Transverse colon (tissue), 4 donors: ENCODE results near the gene LAMA3. TPM values are rescaled to one million over a fixed set of nuclear protein-coding genes. Genes with fewer than 3 reads are reported as not detected.

Experiments
- DNase-seq: peaks from one replicate; pipeline ENCODE4 v3.0.0-alpha.2; 2019
- H3K27ac ChIP-seq, 4 donors: fragments of 200-600 bp; sonication (generic); 2 replicates each; pipeline ENCODE4 v1.5.1; 2016 to 2018; ENCODE audit warnings: inconsistent platforms in 4 of 4
- H3K27me3 ChIP-seq: fragments of 200-600 bp; sonication (generic); 2 replicates; pipeline ENCODE4 v1.5.1; 2017; ENCODE audit warnings: inconsistent platforms
- H3K36me3 ChIP-seq, 4 donors: fragments of 200-600 bp; sonication (generic); 2 replicates each; pipeline ENCODE4 v1.5.1; 2017 to 2019; ENCODE audit warnings: inconsistent platforms in 4 of 4
- H3K4me1 ChIP-seq, 4 donors: fragments of 200-600 bp; sonication (generic); 2 replicates each; pipeline ENCODE4 v1.5.1; 2017 to 2020; ENCODE audit warnings: inconsistent platforms in 4 of 4
- H3K4me3 ChIP-seq, 4 donors: fragments of 200-600 bp; sonication (generic); 1 replicate in 1 of 4; 2 replicates in 3 of 4; pipeline versions ENCODE4 v1.5.1 to v1.6.1; 2017 to 2019; ENCODE audit warnings: inconsistent platforms in 4 of 4
- H3K9me3 ChIP-seq, 2 donors: fragments of 200-600 bp; sonication (generic); 2 replicates each; pipeline ENCODE4 v1.5.1; 2017 to 2019; ENCODE audit warnings: inconsistent platforms in 2 of 2
- EP300 ChIP-seq: sonication (generic); formaldehyde crosslinking; IDR thresholded peaks from one replicate; pipeline ENCODE4 v1.6.1; 2017; ENCODE audit warnings: antibody characterized with exemption, low read depth
- POLR2A ChIP-seq: fragments of 450-650 bp; IDR thresholded peaks from one replicate; pipeline ENCODE4 v1.6.1; 2016; ENCODE audit warnings: antibody characterized with exemption, mild to moderate bottlenecking, moderate library complexity
- POLR2AphosphoS5 ChIP-seq, 3 donors: sonication (generic); formaldehyde crosslinking; IDR thresholded peaks; one replicate each; pipeline ENCODE4 v1.6.1; 2016; ENCODE audit warnings: antibody characterized with exemption in 3 of 3
- WGBS, 2 donors: methylation state at CpG; one replicate each; pipeline ENCODE4 v1.1.5; 2018; ENCODE audit warnings: low coverage in 1 of 2; 5-methylcytosine and 5-hydroxymethylcytosine counted together
- in situ Hi-C, 4 donors: fragments of 200-750 bp; cut with MboI; loops; one replicate each; pipeline versions ENCODE4 v1.15.0 to v1.15.1; 2017; ENCODE audit warnings: low sequenced_read_pairs in 3 of 4, low pct_ligation_motif_present in 1 of 4, low pct_unique_long_range_greater_than_20kb in 1 of 4
- intact Hi-C: fragments of 100-400 bp; cut with DNase I; formaldehyde crosslinking; loops from one replicate; pipeline ENCODE4 v1.15.1; 2023; ENCODE audit warnings: low total_unique reads
- total RNA-seq, 4 donors: library from RNA; depleted of rRNA; stranded (reverse); fragments of >200 nt; gene quantifications; one replicate each; pipeline ENCODE4 v1.1.0, GENCODE V29; 2016
- TF ChIP-seq, protein P1 (sequence below), 5 experiments: fragments of 200-600 bp in 3 of 5; fragments of 450-650 bp in 2 of 5; sonication (generic) in 3 of 5; IDR thresholded peaks; 1 replicate in 2 of 5; 2 replicates in 3 of 5; pipeline ENCODE4 v1.5.1; 2016 to 2017; ENCODE audit warnings: antibody characterized with exemption in 5 of 5, inconsistent platforms in 3 of 5, mild to moderate bottlenecking in 2 of 5, moderate library complexity in 1 of 5

LAMA3 gene
- total RNA-seq, 4 donors from 2014 or later: 17.5 to 71.8 (median 47.4) TPM

DNA sequence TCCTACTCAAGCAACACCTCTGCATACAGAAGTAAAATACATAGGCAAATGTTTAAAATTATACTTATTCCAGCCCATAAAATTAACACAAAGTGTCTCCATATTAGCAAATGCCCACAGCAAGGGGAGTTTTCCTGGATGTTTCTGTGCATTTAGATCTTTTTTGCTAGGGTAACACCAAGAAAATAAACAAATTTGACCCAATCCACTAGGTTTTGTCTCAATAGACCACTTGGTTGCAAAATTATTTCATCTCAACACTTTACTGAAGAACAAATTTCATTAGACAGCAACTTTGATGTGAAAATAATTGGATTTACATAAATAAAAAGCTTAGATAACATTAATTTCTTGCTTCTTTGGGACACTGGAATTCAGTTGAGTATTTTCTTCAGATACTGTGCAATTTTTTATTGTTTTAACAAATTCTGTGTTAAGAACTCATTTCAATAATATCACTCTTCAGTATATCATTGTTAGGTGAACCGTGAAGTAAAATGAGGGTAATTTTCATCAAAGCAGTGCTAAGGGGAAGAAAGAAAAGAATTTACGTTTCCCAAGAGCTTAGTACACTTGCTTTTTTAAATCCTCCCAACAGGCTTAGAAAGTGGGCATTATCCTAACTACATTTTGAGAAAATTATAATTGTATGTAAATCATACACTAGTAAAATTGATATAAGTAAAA lies 191.8 kb downstream of the LAMA3 start:
- intact Hi-C loops: no loop called here
- Histone ChIP-seq H3K4me1 (peaks cover 0 to 20% (median 10%) of the 10 kb centered on the region in 4 donors), H3K9me3 (no peaks in the 10 kb centered on the region), H3K4me3 (no peak overlapping the region), H3K27ac (no peak overlapping the region), H3K27me3 (no peaks in the 10 kb centered on the region), H3K36me3 (no peaks in the 10 kb centered on the region)
- DNase-seq: no peak
- in situ Hi-C loops: no loop called here
- TF ChIP-seq POLR2A (no peak), EP300 (no peak), POLR2AphosphoS5 (IDR thresholded peaks at IDR 0.05) (no peak)
- TF ChIP-seq, protein P1, sequence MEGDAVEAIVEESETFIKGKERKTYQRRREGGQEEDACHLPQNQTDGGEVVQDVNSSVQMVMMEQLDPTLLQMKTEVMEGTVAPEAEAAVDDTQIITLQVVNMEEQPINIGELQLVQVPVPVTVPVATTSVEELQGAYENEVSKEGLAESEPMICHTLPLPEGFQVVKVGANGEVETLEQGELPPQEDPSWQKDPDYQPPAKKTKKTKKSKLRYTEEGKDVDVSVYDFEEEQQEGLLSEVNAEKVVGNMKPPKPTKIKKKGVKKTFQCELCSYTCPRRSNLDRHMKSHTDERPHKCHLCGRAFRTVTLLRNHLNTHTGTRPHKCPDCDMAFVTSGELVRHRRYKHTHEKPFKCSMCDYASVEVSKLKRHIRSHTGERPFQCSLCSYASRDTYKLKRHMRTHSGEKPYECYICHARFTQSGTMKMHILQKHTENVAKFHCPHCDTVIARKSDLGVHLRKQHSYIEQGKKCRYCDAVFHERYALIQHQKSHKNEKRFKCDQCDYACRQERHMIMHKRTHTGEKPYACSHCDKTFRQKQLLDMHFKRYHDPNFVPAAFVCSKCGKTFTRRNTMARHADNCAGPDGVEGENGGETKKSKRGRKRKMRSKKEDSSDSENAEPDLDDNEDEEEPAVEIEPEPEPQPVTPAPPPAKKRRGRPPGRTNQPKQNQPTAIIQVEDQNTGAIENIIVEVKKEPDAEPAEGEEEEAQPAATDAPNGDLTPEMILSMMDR (IDR thresholded peaks at IDR 0.05): no peak
- 92 to 94% methylated on average over 2 of the region's 2 CpGs for whole genome bisulfite sequencing, 2 donors

DNA sequence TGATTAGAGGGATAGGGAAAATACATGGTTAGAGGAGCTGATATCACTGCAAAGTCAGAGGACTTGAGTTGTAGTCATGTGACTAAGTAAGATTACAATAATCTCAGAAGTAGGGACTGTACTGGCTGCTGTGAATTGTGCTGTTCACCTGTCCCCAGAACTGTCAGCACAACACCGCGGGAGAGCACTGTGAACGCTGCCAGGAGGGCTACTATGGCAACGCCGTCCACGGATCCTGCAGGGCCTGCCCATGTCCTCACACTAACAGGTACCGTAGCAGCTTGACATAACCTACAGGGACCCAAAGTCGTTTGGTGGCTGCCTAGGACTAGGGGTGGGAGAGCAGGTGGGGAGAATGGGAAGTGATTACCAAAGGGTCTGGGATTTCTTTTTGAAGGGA lies 192.5 kb downstream of the LAMA3 start:
- Histone ChIP-seq H3K4me1 (peaks cover 0 to 24% (median 10%) of the 10 kb centered on the region in 4 donors), H3K27ac (no peak overlapping the region), H3K27me3 (no peaks in the 10 kb centered on the region), H3K9me3 (no peaks in the 10 kb centered on the region), H3K36me3 (no peaks in the 10 kb centered on the region), H3K4me3 (no peak overlapping the region)
- in situ Hi-C loops: no loop called here
- WGBS, 2 donors: 76% methylated on average over 8 of the region's 8 CpGs; no CpG with 5 or more reads in 1 of the 2 donors
- TF ChIP-seq POLR2AphosphoS5 (IDR thresholded peaks at IDR 0.05) (no peak), POLR2A (no peak), EP300 (no peak)
- TF ChIP-seq, protein P1 (IDR thresholded peaks at IDR 0.05): no peak
- no peak for DNase-seq
- intact Hi-C loops: no loop called here

DNA sequence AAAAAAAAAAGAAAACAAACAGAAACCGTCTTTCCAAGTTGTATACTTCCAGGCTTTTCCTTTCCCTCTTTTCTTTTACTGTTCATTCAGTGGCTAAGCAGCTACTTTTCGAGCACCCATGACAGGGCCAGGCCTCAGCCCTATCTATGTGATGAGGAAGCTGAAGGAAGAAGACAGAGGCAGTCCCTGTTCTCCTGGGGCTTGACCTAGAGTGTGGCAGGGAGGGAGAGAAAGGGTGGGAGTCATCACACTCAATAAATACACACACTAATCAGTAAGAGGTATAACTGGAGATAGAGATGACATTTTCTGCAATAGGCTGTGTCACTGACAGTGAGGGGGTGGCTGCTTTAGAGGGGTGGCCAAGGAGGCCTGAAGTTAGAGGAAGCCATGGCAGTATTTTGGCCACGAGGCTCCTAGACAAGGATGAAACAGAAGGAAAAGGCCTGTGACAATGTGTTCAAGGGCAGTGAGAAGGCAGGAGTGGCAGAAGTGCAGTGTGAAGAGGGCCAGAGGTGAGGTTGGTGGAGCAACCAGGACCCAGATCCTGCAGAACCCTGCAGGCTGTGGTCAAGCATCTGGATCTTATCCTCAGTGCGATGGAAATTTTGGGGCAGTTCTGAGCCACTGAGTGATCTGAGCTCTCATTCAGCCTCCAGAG lies 193.5 kb downstream of the LAMA3 start:
- in situ Hi-C loops (no loop called here), intact Hi-C loops (no loop called here)
- no peaks in the 10 kb centered on the region for H3K36me3 ChIP-seq
- TF ChIP-seq, protein P1 (IDR thresholded peaks at IDR 0.05): no peak
- TF ChIP-seq POLR2AphosphoS5 (IDR thresholded peaks at IDR 0.05): no peak
- TF ChIP-seq EP300: no peak
- no peak for TF ChIP-seq POLR2A
- H3K4me3 ChIP-seq: no peak overlapping the region
- no peak for DNase-seq
- peak overlapping the region in 1 of 4 donors; percentile 70 for H3K27ac ChIP-seq
- H3K9me3 ChIP-seq: no peaks in the 10 kb centered on the region
- no peaks in the 10 kb centered on the region for H3K27me3 ChIP-seq
- peaks cover 0 to 24% (median 12%) of the 10 kb centered on the region in 4 donors for H3K4me1 ChIP-seq
- WGBS, 2 donors: 43 to 87% methylated on average over 1 to 4 of the region's 4 CpGs

DNA sequence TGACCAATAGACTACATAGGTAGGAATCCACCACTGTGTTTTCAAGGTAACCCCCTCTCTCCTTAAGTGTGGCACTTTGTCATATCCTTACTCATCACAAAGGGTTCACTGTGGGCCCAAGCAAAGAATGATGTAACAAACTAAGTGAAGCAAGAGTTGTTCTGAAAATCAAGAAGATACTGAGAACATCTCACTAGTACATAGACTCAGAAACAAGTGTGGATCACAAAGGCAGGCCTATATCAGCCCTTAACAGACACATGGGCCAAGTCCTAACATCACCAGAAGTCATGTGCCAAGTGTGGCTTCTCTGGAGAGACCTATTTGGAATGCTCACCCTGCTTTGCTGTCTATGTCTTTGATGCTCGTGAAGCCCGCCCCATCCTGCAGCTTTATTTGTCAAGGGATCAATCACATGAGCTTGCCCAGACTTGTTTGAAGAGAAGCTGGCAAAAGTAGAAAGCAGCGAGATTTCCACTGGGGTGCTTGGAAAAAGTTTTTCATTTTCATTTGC lies 194.1 kb downstream of the LAMA3 start:
- no peak for DNase-seq
- H3K27ac ChIP-seq: peak overlapping the region in 3 of 4 donors; percentile 11 to 70 (median 35)
- intact Hi-C loops: no loop called here
- TF ChIP-seq, protein P1 (IDR thresholded peaks at IDR 0.05): no peak
- TF ChIP-seq POLR2AphosphoS5 (IDR thresholded peaks at IDR 0.05) (no peak), EP300 (no peak), POLR2A (no peak)
- no peaks in the 10 kb centered on the region for H3K9me3 ChIP-seq
- H3K4me1 ChIP-seq: peaks cover 0 to 25% (median 12%) of the 10 kb centered on the region in 4 donors
- H3K27me3 ChIP-seq: no peaks in the 10 kb centered on the region
- WGBS, 2 donors: 93 to 100% methylated on average over 3 of the region's 3 CpGs
- H3K4me3 ChIP-seq: no peak overlapping the region
- in situ Hi-C loops: no loop called here
- H3K36me3 ChIP-seq: no peaks in the 10 kb centered on the region
